ENCODE measurements around the gene EIPR1.
"Not testable (repeated sequence)": the region's sequence is repeated elsewhere in the genome, so short reads cannot be mapped to it uniquely, and the experiment has no call there.

The EIPR1 gene

GRCh38 chr2:3283876-3284656, 93.6 kb downstream of the EIPR1 start:
- DNase-seq = not testable (repeated sequence)

GRCh38 chr2:3283206-3283605, 94.4 kb downstream of the EIPR1 start:
- DNase-seq = no peak

DNA sequence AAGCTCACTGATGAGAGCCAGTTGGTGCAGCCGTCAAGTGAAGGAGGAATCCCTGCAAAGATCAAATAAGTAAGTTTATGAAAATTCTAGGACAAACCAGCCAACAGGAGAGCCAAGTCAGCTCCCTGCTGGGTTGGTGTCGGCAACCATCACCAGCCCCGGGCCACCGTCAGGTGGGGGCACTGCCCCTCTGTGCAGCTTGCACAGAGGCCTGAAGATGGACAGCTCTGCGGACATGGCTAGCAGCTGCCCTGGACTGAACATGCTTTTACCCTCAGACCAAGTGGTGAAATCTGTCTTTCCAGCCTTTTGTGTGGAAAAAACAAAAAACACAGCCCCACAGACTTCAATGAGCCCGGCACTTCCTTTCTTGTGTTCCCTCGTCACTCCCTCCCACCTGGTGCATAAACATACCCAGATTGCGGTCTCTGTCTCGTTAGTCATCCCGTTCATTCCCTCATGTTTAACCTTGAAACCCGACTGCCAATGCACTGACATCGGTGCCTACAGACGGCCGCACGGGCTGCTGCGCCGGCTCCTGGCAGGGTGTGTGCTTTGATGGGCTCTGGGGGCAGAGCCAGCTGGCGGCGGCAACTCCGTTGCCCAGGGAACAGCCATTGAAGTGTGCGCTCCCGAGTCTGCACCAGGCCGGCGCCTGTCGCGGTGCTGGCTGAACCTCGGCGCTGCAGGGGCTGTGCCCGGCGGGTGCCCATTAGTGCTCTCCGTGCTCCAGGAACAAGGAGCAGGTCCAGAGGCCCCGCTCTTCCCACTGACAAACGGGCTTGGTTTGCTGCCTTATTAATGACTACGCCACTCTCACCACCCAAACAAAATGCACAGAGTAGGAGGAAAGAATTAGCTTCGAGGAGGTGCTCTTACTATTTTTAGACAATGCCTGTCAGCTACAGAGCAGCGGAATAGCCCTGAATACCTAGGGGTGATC, 95.3 kb downstream of the EIPR1 start:
- DNase-seq = no peak

DNA sequence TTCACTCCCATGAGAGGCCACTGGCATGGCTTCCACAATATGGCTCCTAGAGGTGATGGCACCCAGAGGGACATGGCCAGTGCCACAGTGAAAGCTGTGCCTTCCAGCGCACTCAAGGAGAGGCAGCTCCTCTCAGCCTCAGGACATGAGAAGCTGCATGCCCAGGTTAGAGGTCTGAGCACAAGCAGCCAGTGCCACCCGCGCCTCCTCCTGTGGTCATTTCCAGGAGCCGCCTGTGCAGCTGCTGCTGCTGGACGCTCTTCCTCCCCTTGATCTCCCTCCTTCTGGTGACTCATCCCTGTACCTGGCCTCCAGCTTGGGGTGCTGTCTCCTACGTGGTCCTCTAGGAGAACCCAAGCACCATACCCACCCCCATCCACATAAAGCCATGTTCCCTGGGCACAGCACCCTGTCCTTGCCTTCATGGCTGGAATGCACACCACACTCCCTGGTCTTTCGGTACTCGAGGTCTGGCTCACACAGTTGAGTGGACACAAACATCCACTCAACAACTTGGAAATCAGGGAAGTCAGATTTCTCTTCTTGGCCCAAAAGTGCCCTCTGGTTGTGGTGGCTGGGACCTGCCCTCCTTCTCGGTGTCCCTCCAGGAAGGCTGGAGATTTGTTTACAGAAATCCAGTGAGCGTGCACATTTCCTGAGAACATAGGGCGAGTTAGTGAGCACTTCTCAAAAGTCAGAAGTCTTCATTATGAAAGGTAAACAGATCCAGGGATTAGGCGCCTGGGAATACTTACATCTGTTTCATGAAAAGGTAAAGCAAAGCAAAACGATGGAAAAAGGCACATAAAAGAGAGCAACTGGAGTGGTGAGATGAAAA, 96.7 kb downstream of the EIPR1 start:
- no peak for DNase-seq

- DNase-seq = no peak
These were observed 97.4 kb downstream of the EIPR1 start for GRCh38 chr2:3280197-3280596.

- DNase-seq = no peak
These were observed 98.2 kb downstream of the EIPR1 start for GRCh38 chr2:3279236-3279960.

DNA sequence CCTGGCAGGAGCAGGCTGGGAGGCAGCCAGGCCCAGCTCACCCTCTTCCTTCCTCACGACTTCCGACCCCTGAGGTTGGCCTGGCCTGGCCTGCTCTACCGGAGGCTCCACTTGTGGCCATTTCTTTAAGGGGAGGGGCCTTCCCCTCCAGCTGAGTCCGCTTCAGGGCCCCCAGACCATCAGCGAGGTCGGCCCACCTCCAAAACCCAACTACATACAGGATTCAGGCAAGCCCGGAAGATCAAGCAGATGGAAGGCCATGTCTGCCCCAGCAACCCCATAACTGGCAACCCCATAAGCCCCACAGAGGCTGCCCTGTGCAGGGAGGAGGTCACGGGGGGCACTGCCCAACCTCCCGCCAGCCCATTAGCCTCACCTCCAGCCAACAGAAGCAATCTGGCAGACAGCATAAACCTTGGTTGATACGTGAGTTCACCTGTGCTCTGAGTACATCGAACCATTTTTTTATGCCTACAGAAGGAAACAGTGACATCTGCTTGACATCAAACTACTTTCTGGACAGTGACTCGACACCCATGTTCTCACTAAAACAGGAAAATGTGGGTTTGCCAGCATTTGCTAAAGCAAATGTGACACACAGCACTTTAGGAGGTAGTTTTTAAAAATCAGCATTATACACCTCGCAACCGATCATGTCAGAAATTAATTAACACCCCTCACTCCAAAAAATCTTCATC, 98.9 kb downstream of the EIPR1 start:
- DNase-seq = no peak

DNA sequence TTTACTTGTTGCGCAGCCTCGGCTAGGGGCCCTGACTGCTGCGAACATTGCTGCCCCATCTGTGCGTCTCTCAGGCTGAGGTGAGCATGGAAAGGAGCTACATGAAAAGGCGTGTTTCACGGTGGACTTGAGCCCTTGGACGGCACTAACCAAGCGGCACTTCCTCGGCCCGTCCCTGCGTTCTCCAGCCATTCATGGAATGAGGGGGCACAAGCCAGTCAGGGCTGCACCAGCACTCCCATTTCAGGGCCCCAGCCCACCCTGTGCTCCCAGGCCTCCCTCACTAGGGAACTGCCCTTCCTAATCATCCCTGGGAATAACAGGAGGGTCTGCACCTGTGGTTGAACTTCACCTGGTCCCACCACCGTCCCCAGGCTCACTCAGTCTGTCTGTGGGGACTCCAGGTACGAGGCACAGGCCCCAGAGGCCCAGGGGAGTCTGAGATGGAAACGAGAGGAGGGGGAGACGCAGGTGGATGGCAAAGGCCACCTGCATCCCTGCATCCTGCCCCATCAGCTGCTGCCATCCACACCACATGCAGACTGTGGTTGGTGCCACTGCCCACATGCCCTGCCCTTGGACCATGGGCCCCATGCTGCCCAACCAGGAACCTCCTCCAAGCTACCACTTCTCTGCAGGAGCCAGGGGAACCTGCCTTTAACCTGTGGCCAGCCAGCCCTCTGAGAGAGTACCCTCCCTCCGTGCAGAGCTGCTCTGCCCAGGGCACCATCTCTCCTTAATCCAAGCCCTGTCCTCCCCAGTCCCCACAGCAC, 99.7 kb downstream of the EIPR1 start:
- DNase-seq = no peak

- no peak for DNase-seq
These were observed 100.4 kb downstream of the EIPR1 start for GRCh38 chr2:3277050-3277747.

DNA sequence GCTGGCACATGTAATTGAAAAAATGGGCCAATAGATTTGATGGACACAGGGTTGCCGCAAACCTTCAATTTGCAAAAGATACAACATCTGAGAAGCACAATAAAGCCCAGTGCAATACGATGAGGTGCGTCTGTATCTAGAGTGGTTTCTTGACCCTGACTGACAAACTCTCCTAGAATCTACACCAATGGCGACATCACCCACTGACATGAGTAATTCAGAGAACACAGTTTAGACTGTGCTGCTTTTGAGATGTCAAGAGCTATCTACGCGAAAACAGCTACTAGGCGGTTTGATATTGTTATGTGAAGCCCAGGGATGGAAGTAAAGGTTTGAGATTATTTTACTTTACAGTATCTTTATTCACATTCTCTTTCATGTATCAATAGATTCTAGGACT, 104.9 kb downstream of the EIPR1 start:
- no peak for DNase-seq

DNA sequence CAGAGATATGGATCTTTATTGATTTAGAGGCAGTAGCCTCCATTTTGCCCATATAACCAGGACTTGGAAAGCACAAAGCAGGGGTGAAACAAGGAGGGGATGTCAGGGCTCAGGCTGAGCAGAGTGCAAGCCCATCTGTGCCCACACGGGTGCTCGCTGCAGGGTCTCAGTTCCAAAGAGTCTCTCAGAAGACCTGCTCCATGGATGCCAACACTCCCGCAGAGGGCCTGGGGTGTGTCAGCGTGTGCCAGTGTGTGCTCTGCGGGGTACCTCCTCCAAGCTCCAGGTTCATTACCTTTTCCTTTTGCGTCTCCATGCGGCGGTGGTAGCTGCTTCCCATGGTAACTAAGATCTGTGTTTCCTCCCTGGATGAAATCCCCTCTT, 107.5 kb downstream of the EIPR1 start:
- no peak for DNase-seq

DNA sequence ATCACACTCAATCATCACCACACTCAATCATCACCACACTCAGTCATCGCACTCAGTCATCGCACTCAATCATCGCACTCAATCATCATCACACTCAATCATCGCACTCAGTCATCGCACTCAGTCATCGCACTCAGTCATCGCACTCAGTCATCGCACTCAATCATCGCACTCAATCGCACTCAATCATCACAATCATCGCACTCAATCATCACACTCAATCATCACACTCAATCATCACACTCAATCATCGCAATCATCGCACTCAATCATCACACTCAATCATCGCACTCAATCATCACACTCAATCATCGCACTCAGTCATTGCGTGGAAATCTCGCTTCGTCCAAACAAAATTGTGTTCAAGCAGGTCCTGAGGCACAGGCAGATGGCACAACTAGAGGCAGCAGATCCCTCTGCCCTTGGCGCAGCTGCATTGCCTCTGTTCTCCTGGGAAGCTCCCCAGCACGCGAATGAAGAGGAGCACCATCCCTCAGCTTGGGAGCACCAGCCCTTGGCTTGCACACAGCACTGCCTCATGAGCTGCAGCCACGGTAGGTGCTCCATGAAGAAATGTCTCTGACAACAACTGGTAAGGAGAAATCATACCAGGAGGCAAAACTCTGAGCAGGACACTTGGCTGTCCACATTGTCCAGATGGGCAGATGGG, 108.1 kb downstream of the EIPR1 start:
- no peak for DNase-seq

DNA sequence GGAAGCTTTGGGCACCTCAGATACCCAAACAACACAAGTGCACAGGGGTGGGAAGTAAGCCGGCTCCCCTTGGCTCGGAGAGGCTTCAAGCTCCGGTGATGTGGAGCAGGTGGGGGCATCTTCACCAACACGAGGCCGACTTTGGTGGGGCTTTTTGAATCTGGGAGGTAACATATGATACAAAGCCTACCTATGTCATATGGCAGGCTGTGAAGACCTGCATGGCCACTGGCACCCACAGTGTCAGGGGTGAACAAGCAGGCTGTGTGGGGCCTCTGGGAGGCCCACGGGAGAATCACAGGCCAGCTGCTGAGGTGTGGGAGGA, 109.0 kb downstream of the EIPR1 start:
- DNase-seq = no peak

- no peak for DNase-seq
These were observed 109.5 kb downstream of the EIPR1 start for GRCh38 chr2:3267869-3268704.

DNA sequence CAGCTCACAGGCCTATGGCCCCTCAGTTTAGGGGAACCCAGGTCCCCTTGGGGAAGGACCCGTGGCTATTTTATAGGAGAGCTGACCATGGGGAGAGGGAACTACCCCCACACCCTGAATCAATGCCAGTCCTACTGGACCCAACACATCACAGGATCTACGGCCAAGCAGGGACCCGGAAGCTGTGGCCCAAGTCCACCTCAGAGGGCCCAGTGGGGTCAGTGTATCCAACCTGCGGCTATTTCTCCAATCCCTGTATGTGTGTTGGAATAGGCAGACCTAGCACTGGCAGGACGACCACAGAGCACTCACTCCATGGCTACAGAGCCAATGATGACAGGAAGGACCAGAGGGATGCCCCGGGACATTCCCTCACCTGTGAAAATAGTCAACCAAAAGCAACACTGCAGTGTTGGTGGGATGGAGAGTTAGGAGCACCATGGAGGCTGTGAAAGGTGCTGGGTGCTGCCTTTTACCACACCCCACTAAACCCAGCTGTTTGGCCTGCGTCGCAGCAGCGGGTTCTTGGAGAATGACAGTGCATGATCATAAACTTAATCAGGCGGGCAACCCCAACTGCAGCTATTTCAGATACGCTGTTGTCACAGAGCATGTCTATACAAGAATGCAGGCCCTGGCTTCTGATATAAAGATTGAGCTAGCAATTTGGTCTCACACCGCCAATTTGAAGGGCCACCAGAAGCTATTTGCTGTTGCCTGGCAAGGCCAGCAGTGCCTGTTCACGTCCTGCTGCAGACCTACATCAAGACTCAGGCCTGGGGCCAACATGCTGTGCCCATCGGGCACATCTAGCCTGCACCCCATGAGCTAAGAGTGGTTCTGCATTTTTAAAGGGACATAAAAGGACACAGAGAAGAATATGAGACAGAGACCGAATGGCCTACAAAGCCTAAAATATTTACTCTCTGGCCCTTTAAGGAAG, 110.4 kb downstream of the EIPR1 start:
- no peak for DNase-seq

DNA sequence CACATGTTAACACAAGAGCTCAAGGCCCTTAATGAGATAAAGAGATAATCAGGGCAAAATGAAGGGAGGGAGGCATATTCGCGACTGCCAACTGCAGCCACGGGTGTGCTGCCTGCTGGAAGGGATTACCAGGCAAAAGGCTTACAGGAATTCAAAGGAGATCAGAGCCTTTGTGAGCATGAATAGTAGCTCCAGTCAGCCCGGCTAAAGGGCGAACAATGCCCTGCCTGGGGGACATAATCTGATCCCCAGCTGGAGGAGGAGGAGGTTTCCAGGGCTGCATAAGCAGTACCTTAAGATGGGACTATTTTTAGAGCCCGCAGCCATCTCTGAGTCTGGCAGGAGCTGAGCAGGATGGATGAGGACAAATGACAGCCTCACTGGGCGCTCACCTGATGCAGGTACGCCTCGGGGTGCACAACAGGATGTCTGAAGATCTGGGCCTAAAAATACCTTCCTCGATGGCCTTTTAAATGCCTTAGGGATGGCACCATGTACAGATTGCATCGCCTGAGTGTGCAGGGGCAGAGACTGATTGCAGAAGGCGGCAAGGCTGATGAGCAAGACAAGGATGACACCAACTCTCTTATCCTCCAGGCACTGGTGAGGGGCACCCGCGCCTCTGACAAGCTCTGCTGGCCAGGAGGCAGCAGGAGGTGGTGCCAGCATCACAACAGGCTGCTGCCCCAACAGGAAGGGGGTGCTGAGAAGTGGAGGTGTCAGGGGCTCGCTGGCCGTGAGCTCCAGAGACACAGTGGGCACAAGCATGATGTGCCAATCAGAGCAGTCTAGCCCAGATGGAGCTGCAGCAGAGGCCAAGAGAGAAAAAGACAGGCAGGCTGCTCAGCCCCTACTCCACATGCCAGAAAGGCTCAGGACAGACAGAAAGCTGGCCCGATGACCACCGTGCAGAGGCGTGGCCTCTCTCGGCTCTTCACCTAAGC, 111.4 kb downstream of the EIPR1 start:
- no peak for DNase-seq

- no peak for DNase-seq
These were observed 112.1 kb downstream of the EIPR1 start for GRCh38 chr2:3265471-3265870.

All from activated T-cell treated with anti-CD3 and anti-CD28 coated beads, Interleukin-2, amount 50 U/mL, for 48 hours (primary cell).